Dedifferentiated amniotic fluid mesenchymal stem cell (primary cell): Measurements from ENCODE around the gene SRPK3.

ENCODE experiments used
- DNase-seq: peaks from one replicate; pipeline ENCODE4 v3.0.0-alpha.2; 2016; ENCODE audit errors: extremely low spot score

SRPK3 gene

DNA sequence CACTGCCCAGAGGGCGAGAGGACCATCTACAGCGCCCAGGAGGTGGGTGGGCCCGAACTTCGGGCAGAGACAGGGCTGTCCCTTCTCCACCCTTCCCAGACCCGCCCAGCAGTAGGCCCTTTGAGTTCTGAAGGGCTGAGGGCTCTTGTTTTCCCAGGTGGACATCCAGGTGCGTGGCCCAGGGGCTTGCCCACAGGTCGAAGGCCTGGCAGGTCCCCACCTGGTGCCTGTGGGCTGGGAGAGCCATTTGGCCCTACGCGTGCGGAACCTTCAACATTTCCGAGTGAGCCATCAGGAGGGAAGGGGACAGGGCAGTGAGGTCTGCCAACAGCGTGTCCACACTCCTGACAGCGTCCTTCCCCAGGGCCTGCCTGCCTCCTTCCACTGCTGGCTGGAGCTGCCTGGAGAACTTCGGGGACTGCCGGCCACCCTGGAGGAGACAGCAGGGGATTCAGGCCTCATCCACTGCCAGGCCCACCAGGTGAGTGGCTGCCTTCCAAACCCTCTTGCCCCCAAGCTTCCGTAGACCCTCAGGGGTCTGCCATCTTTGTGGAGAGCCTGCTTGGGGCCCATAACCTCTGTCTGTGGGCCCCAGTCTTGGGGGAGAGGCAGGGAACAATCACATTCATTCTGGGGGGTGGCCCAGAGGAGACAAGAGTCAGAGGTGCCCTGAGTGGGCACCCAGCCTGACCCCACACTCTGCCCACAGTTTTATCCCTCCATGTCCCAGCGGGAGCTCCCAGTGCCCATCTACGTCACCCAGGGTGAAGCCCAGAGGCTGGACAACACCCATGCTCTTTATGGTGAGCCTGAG is 10.0 kb upstream of the SRPK3 start:
- DNase-seq: no peak

DNA sequence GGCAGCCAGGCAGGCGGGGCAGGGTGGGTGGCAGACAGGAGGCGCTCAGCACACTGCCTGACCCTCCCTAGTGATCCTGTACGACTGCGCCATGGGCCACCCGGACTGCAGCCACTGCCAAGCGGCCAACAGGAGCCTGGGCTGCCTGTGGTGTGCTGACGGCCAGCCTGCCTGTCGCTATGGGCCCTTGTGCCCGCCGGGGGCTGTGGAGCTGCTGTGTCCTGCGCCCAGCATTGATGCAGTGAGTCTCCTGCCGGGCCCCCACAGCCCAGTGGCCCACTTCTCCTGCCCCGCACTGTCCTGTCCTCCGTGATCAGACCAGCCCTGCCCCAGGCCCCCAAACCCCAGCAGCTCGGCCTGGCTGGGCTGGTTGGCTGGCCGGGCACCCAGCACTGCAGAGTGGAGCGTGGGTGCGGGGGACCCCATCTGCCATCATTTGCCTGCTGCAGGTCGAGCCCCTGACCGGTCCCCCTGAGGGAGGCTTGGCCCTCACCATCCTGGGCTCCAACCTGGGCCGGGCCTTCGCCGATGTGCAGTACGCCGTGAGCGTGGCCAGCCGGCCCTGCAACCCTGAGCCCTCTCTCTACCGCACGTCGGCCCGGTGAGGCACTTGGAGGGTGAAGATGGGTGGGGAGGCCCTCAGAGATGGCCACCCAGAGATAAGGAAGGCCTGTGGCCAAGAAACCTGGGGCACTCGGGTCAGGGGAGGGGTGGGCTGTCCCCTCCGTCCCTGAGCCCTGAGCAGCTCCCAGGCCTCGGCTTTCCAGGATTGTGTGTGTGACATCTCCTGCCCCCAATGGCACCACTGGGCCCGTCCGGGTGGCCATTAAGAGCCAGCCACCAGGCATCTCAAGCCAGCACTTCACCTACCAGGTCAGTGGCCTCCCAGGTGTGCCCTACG is 9.2 kb upstream of the SRPK3 start:
- DNase-seq: no peak

DNA sequence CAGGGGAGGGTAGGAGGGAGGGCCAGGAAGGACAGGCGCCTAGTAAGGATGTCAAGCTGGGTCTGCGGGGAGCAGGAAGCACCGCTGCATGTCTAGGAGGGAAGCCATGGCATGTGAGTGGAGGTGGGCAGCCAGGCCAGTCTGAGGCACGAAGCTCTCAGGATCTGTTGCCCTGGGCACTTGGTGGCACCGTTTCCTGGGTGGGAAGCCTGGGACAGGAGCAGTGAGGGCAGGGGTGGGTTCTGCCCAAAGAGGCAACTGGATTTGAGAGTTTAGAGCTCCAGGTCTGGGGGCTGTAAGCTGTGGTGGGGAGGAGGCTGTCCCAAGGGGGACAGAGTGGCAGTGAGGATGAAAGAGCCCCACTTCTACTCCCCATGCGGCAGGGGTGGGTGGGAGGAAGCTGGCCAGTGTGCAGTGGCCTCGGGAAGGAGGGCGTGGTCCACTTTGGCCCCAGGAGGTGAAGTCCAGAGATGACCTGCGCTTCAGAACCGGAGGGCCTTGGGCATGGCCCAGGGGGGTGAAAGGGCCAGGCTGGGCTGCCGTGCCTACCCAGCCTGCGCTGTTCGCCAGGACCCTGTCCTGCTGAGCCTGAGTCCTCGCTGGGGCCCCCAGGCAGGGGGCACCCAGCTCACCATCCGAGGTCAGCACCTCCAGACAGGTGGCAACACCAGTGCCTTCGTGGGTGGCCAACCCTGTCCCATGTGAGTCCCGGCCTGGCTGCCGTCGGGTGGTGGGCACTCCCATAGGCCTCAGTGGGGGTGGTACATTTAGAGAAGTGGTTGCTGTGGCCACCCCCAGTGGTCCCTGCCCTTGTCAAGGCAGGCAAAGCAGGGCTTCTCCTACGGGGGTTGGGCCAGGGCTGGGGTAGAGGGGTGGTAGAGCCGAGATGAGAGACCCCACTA is 8.3 kb upstream of the SRPK3 start:
- DNase-seq: no peak

DNA sequence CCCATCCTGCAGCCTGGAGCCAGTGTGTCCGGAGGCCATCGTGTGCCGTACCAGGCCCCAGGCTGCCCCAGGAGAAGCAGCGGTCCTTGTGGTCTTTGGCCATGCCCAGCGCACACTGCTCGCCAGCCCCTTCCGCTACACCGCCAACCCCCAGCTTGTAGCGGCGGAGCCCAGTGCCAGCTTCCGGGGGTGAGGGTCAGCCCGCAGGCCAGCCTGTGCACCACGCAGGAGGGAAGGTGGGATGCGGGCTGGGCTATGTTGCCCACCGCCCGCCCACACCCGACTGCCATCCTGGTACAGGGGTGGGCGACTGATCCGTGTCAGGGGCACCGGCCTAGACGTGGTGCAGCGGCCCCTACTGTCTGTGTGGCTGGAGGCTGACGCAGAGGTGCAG is 7.6 kb upstream of the SRPK3 start:
- no peak for DNase-seq

DNA sequence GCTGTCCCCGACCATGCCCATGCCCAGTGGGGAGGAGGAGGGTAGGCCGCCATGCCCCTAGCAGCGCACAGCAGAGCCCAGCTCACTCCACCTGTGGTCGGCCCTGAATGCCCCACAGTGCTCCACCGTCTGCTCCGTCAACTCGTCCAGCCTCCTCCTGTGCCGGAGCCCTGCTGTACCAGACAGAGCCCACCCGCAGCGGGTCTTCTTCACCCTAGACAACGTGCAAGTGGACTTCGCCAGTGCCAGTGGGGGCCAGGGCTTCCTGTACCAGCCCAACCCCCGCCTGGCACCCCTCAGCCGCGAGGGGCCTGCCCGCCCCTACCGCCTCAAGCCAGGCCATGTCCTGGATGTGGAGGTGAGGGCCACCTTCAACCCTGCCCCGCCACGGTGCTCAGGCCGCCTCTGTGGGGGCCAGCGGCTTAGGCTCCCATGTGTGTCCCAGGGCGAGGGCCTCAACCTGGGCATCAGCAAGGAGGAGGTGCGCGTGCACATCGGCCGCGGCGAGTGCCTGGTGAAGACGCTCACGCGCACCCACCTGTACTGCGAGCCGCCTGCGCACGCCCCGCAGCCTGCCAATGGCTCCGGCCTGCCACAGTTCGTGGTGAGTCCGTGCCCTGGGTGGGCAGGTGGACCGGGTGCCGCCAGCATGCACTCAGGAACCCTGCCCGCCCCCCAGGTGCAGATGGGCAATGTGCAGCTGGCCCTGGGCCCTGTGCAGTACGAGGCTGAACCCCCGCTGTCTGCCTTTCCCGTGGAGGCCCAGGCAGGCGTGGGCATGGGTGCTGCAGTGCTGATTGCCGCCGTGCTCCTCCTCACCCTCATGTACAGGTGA is 6.9 kb upstream of the SRPK3 start:
- no peak for DNase-seq

DNA sequence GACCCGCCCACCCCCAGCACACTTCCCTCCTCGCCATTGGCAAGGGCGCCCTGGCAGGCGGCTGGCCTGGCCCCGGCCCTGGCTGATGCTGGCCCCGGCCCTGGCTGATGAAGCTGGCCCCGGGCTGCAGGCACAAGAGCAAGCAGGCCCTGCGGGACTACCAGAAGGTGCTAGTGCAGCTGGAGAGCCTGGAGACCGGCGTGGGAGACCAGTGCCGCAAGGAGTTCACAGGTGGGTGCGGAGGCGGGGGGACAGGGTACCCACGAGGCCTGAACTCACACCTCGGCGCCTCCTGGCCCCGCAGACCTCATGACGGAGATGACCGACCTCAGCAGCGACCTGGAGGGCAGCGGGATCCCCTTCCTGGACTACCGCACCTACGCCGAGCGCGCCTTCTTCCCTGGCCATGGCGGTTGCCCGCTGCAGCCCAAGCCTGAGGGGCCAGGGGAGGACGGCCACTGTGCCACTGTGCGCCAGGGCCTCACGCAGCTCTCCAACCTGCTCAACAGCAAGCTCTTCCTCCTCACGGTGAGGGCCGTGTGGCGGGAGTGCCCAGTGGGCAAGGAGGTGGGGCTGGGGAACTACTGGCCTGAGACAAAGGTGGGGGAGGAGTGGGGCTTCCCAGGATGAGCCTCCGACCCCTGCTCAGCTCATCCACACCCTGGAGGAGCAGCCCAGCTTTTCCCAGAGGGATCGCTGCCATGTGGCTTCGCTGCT is 6.1 kb upstream of the SRPK3 start:
- no peak for DNase-seq

DNA sequence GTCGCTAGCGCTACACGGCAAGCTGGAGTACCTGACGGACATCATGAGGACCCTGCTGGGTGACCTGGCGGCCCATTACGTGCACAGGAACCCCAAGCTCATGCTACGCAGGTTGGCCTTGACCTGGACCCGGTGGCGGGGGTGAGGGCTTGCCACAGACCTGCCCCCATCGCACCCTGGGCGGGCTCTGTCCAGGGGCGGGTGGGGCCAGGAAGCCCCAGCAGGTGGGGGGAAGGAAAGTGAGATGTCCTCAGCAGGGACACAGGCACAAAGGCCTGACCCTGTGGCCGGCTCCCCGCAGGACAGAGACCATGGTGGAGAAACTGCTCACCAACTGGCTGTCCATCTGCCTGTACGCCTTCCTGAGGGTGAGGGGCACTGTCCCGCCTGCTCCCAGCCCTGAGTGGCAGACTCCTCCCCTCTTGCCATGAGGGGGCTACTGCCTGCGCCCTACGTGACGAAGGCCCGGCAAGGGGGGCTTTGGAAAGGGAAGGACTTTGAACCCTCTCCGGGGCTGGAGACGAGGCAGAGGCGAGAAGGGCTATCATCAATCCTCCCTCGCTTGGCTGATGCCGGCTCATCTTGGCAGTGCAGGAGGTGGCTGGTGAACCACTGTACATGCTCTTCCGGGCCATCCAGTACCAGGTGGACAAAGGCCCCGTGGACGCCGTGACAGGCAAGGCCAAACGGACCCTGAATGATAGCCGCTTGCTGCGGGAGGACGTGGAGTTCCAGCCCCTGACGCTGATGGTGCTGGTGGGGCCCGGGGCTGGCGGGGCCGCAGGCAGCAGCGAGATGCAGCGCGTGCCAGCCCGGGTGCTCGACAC is 5.3 kb upstream of the SRPK3 start:
- DNase-seq: no peak

DNA sequence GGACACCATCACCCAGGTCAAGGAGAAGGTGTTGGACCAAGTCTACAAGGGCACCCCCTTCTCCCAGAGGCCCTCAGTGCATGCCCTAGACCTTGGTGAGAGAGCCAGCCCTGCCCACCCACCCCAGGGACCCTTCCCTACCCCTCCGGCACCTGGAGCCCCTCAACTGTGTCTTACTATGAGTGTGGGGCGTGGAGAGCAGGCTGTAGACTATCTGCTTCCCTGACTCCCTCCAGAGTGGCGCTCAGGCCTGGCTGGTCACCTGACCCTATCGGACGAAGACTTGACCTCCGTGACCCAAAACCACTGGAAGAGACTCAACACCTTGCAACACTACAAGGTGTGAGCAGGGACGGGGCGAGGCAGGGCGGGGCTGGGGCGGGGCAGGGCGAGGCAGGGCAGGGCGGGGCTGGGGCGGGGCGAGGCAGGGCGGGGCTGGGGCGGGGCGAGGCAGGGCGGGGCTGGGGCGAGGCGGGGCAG is 4.7 kb upstream of the SRPK3 start:
- DNase-seq: no peak

DNA sequence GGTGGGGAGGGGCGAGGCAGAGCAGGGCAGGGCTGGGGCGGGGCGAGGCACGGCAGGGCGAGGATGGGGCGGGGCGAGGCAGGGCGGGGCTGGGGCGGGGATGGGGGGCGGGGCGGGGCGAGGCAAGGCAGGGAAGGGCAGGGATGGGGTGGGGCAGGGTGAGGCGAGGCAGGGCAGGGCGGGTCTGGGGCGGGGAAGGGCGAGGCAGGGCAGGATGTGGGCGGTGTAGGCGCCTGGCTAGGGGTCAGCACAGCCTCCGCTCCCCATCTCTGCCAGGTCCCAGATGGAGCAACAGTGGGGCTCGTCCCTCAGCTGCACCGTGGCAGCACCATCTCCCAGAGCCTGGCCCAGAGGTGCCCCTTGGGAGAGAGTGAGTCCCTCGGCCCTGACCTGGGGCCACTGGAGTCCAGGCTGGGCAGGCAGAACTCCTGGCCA is 4.2 kb upstream of the SRPK3 start:
- DNase-seq: no peak

DNA sequence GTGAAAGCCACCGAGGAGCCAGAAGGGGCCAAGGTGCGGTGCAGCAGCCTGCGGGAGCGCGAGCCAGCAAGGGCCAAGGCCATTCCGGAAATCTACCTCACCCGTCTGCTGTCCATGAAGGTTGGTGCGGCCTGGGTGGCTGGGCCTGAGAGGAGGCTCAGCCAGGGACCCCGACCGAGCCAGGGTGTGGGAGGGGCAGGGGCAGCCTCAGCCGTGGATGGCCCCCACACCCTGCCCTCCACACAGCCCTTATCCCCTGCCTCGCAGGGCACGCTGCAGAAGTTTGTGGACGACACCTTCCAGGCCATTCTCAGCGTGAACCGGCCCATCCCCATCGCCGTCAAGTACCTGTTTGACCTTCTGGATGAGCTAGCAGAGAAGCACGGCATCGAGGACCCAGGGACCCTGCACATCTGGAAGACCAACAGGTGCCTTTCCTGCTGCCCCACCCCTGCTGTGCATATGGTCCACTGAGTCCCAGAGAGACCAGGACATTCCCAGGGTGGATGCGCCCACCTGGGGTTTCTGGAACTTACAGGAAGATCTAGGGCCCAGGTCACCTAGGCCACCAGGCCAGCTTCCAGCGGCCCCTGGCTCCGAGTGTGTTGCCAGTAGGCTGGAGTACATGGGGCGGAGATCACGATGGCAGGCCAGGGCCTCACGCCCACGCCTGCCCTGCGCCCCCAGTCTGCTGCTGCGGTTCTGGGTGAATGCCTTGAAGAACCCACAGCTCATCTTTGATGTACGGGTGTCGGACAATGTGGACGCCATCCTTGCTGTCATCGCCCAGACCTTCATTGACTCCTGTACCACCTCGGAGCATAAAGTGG is 3.4 kb upstream of the SRPK3 start:
- DNase-seq: no peak

DNA sequence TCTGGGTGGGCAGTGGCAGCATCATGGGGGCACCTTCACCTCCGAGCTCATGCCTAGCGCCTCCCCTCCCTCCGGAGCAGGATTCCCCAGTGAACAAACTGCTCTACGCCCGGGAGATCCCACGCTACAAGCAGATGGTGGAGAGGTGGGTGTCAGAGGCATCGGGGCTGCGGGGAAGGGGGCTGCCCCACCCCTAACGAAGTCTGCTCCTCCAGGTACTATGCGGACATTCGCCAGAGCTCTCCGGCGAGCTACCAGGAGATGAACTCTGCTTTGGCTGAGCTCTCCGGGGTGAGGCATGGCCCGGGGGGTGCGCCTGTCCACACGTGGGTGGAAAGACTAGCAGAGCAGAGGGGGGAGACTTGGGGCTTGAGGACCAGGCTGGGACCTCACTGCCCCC is 2.7 kb upstream of the SRPK3 start:
- DNase-seq: no peak

DNA sequence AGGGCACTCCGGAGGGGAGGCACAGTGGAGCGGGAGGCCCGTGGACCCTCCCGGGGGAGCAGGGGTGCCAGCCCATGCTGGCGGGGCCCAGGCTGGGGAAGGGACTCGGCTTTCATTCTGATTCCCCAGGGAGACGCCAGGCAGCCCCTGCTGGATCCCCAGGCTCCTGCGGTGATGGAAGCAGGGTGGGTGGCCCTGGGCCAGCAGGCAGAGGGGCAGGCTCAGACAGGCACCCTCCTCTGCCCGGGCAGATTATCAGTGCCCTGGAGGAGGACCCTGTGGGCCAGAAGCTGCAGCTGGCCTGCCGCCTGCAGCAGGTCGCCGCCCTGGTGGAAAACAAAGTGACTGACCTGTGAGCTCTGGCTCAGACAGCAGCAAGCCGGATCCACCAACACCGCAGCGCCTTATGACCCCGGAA is 2.1 kb upstream of the SRPK3 start:
- DNase-seq: no peak

DNA sequence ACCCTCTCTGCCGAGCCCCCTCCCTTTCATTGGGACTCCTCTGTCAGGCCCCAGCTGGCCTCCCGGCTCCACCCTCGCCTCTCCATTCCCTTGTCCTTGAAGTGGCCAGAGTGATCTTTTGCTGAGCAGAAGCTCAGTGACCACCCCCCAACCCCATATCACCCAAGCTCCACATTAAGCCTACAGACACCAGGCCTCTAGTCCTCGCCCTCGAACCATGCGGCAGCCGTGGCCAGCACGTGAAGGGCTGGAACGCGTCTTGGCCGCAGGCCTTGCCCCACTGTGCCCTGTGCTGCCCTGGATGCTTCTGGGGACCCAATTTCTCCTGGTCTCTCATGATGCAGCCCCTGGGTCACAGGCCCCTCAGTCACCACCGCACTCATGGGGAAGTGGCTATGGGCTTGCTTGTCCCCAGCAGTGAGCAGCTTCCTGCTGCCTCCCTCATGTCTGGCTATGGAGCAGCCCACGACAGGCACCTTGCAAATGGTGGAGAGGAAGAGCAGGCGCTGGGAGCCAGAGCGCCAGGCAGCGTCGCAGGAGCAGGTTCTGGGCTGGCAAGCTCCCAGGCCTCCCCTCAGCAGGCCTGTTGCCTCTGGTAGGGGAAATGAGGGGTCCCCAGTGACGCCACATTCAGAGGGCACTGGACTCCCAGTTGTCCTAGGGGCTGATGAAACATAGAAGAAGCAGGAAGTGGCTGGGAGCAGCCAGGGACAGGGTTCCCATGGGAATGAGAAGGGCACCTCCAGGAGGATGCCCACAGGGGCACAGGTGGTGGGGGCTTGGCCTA is 757 bp upstream of the SRPK3 start:
- DNase-seq: no peak

DNA sequence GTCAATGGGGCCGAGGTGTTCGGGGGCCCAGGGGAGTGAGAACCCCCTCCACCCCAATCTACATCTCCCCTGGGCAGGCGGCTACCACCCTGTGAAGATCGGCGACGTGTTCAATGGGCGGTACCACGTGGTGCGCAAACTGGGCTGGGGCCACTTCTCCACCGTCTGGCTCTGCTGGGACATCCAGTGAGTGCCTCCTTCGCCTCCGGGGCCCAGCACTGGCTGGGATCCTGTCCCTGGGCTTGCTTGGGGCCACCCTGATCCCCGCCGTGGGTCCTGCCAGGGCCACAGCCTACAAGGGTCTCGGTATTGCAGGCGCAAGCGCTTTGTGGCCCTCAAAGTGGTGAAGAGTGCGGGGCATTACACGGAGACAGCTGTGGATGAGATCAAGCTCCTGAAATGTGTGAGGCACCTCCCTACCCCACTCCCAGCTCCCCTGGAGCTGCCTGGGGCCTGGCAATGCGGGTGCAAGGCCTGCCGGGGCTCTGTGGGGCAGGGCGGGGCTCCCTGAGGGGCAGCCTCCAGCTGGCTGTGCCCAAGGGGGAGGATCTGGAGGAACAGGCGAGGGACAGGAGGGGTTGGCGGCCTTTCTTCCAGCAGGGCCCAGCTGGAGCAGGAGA is 697 bp downstream of the SRPK3 start:
- no peak for DNase-seq

DNA sequence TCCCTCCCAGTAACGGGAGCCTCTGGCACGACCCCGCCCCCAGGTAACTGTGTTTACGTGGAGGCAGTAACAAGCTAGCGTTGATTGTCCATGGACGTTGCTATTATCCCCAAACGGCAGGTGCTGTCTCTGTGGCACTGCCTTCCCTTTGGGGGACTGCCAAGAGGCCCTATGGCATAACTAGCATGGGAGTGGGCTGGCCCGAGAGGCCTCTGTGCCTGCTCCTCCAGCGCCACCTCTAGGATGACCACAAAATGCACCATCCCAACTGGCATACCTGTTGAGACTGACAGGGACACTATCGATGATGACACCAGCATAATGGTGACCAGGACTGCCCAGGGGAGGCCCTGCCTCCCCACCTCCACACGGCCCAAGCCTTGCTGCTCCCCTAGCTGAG is 1.5 kb downstream of the SRPK3 start:
- no peak for DNase-seq

DNA sequence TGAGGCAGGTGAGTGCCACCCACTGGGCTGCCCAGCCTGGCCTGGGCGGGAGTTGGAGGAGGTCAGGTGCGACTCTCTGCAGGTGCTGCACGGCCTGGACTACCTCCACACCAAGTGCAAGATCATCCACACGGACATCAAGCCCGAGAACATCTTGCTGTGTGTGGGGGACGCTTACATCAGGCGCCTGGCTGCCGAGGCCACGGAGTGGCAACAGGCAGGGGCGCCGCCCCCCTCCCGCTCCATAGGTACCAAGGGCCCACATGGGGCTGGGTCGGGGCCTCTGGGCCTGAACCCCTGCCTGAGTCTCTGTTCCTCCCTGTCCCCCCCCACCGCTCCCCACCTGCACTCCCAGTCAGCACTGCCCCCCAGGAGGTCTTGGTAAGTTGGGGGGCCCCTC is 2.0 kb downstream of the SRPK3 start:
- no peak for DNase-seq

DNA sequence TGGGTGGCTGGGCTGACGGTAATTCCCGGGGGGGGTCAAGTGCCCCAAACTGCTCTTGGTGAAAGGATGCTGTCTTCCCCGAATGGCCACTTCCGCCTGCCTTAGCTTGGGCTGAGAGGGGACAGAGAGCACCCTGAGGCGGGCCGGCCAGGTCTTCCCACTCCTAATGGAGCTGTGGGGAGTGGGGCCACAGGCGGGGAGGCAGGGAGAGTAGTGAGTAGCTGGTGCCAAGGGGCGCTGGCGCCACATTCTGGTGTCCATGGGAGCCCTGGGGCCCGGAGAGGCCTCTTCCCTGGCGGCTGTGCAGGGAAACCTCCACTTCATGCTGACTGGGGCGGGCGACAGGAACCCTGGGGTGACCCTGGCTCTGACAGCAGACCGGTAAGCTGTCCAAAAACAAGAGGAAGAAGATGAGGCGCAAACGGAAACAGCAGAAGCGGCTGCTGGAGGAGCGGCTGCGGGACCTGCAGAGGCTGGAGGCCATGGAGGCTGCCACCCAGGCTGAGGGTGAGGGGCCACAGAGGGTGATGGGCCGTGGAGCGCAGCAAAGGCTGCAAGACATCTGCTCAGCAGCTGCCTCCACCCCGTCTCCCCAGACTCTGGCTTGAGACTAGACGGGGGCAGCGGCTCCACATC is 2.7 kb downstream of the SRPK3 start:
- no peak for DNase-seq
